Thymus (tissue), 11 donors: ENCODE measurements around the gene EVPL. TPM values are rescaled to one million over a fixed set of nuclear protein-coding genes. Genes with fewer than 3 reads are reported as not detected.
A peak's percentile ranks its signal among the peaks of the same experiment; 100 is the strongest.
"Not testable (repeated sequence)": the region's sequence is repeated elsewhere in the genome, so short reads cannot be mapped to it uniquely, and the experiment has no call there.

Experiments
- DNase-seq, 9 donors: peaks; one replicate each; pipeline ENCODE4 v3.0.0-alpha.2; 2013; ENCODE audit warnings: low spot score in 9 of 9, low read depth in 6 of 9, missing footprints in 1 of 9
- H3K27ac ChIP-seq, 2 donors: one replicate each; pipeline ENCODE4 v1.5.1; 2013; ENCODE audit warnings: control low read depth in 1 of 2, low read depth in 1 of 2, low read length in 1 of 2, mild to moderate bottlenecking in 1 of 2, moderate library complexity in 1 of 2
- H3K27me3 ChIP-seq, 2 donors: one replicate each; pipeline ENCODE4 v1.5.1; 2013; ENCODE audit warnings: low read length in 1 of 2; ENCODE audit not compliant: control insufficient read depth in 2 of 2, insufficient read depth in 1 of 2
- H3K36me3 ChIP-seq, 2 donors: one replicate each; pipeline ENCODE4 v1.5.1; 2013; ENCODE audit warnings: low read length in 1 of 2, mild to moderate bottlenecking in 1 of 2, moderate library complexity in 1 of 2; ENCODE audit not compliant: control insufficient read depth in 2 of 2, insufficient read depth in 2 of 2
- H3K4me1 ChIP-seq, 2 donors: one replicate each; pipeline ENCODE4 v1.5.1; 2013; ENCODE audit warnings: low read length in 2 of 2; ENCODE audit not compliant: control insufficient read depth in 2 of 2, insufficient read depth in 2 of 2
- H3K4me3 ChIP-seq, 2 donors: one replicate each; pipeline ENCODE4 v1.5.1; 2013; ENCODE audit warnings: low read length in 2 of 2, control low read depth in 1 of 2, mild to moderate bottlenecking in 1 of 2
- H3K9me3 ChIP-seq, 2 donors: one replicate each; pipeline ENCODE4 v1.5.1; 2013; ENCODE audit warnings: low read length in 1 of 2, mild to moderate bottlenecking in 1 of 2; ENCODE audit not compliant: control insufficient read depth in 2 of 2, insufficient read depth in 1 of 2
- WGBS: extraction: QIAGEN DNeasy Blood & Tissue Kit; methylation state at CpG from one replicate; pipeline ENCODE4 v1.1.7; 2013; 5-methylcytosine and 5-hydroxymethylcytosine counted together
- polyA plus RNA-seq: library from polyadenylated mRNA; stranded (reverse); fragments of 200-250 nt; gene quantifications from one replicate; pipeline ENCODE4 v1.2.3, GENCODE V29; 2013
- total RNA-seq: library from RNA; stranded (reverse); fragments of 120-200 nt; gene quantifications from one replicate; pipeline ENCODE4 v1.2.4, GENCODE V29; 2013
- donor health status: healthy.

The EVPL gene
- total and polyA plus RNA-seq, 2 donors = 0.33 to 3.9 TPM

GRCh38 chr17:75980188-75981018 lies 46.7 kb downstream of the EVPL start:
- Histone ChIP-seq H3K4me1 (peaks cover 9 to 18% of the 10 kb centered on the region in 2 donors), H3K27ac (peak overlapping the region; percentile 94 to 97), H3K4me3 (peak overlapping the region; percentile 63 to 97), H3K36me3 (peaks cover 0 to 5% of the 10 kb centered on the region in 2 donors), H3K27me3 (no peaks in the 10 kb centered on the region), H3K9me3 (no peaks in the 10 kb centered on the region)
- DNase-seq = no peak
- WGBS = 95% methylated on average over 18 of the region's 18 CpGs

GRCh38 chr17:75979705-75980187 lies 47.4 kb downstream of the EVPL start:
- 5% methylated on average over 19 of the region's 19 CpGs for WGBS
- no peak for DNase-seq
- peaks cover 0 to 7% of the 10 kb centered on the region in 2 donors for H3K36me3 ChIP-seq
- peak overlapping the region; percentile 63 to 97 for H3K4me3 ChIP-seq
- no peaks in the 10 kb centered on the region for H3K27me3 ChIP-seq
- peaks cover 9 to 18% of the 10 kb centered on the region in 2 donors for H3K4me1 ChIP-seq
- H3K9me3 ChIP-seq = no peaks in the 10 kb centered on the region
- peak overlapping the region; percentile 94 to 97 for H3K27ac ChIP-seq

DNA sequence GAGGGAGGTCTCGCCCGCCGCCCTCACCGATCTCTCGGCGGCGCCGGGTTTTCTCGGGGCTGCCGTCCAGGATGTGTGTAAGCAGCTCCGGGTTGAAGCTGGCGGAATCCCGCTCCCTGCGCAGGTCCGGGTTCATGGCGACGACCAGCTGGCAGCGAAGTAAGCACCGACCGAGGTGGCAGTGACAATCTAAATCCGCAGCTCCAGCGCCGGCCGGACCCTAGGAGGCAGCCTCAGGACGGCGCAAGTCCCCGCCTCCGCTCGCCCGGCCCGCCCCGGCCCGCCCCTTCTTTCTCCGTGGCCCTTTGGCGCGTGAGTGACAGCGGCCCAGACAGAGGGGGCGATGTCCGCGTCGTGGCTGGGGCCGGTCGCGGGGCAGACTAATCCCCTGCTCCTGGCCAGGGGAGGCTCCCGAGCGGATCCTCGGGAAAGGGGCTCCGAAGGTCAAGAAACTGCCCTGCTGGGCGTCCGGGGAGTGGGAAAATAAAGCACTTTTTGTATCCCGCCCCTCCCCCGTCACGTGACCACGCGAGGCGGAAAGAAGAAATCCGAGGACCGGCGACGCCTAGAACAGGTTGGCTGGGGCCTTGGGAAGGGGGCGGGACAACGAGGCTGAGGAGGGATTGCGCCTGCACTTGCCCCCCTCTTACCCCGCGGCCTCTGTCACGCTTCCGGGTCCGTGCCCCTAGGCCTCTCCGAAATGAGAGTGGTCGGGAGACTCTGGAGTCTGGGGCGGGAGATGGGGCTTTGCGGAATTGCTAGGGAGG lies 48.0 kb downstream of the EVPL start, which contains the start of the genes ACOX1 and TEN1:
Gene ACOX1 (minus strand): TSS at position 229 of the 767 bp plus-strand sequence. CDS start 93 bp downstream, at position 136.
Gene TEN1 (plus strand): TSS at position 303 of the 767 bp plus-strand sequence. CDS start 6,953 bp downstream, outside the sequence.
- H3K27me3 ChIP-seq = no peaks in the 10 kb centered on the region
- peak within 1 kb of the TSS; percentile 94 to 97 for H3K27ac ChIP-seq
- peaks cover 0 to 7% of the 10 kb centered on the region in 2 donors for H3K36me3 ChIP-seq
- WGBS = under 1% methylated on average over 72 of the region's 72 CpGs
- peak; percentile 88 to 98 (median 94) for DNase-seq
- no peaks in the 10 kb centered on the region for H3K9me3 ChIP-seq
- H3K4me1 ChIP-seq = peaks cover 9 to 18% of the 10 kb centered on the region in 2 donors
- H3K4me3 ChIP-seq = peak within 1 kb of the TSS; percentile 63 to 97

GRCh38 chr17:75976175-75976848 lies 50.8 kb downstream of the EVPL start:
- Histone ChIP-seq H3K9me3 (no peaks in the 10 kb centered on the region), H3K4me1 (peaks cover 9 to 18% of the 10 kb centered on the region in 2 donors), H3K27ac (no peak overlapping the region), H3K36me3 (peaks cover 6 to 26% of the 10 kb centered on the region in 2 donors), H3K27me3 (no peaks in the 10 kb centered on the region), H3K4me3 (no peak overlapping the region)
- DNase-seq = no peak
- whole genome bisulfite sequencing = 92% methylated on average over 9 of the region's 9 CpGs

GRCh38 chr17:75975757-75976174 lies 51.3 kb downstream of the EVPL start:
- Histone ChIP-seq H3K9me3 (no peaks in the 10 kb centered on the region), H3K27ac (no peak overlapping the region), H3K4me1 (peaks cover 9 to 18% of the 10 kb centered on the region in 2 donors), H3K36me3 (peaks cover 6 to 26% of the 10 kb centered on the region in 2 donors), H3K4me3 (no peak overlapping the region), H3K27me3 (no peaks in the 10 kb centered on the region)
- DNase-seq = no peak
- WGBS = 95% methylated on average over 5 of the region's 5 CpGs

GRCh38 chr17:75975187-75975586 lies 51.9 kb downstream of the EVPL start:
- 96% methylated on average over 6 of the region's 6 CpGs for WGBS
- H3K36me3 ChIP-seq = peaks cover 6 to 29% of the 10 kb centered on the region in 2 donors
- not testable (repeated sequence) for H3K27ac ChIP-seq, H3K4me3 ChIP-seq, DNase-seq, H3K9me3 ChIP-seq, H3K27me3 ChIP-seq
- H3K4me1 ChIP-seq = peaks cover 7 to 15% of the 10 kb centered on the region in 2 donors

GRCh38 chr17:75970626-75971025 lies 56.5 kb downstream of the EVPL start:
- 98% methylated on average over 7 of the region's 7 CpGs for WGBS
- no peaks in the 10 kb centered on the region for H3K27me3 ChIP-seq
- H3K4me1 ChIP-seq = no peaks in the 10 kb centered on the region
- DNase-seq = no peak
- peaks cover 6 to 27% of the 10 kb centered on the region in 2 donors for H3K36me3 ChIP-seq
- H3K4me3 ChIP-seq = no peak overlapping the region
- H3K9me3 ChIP-seq = no peaks in the 10 kb centered on the region
- no peak overlapping the region for H3K27ac ChIP-seq

DNA sequence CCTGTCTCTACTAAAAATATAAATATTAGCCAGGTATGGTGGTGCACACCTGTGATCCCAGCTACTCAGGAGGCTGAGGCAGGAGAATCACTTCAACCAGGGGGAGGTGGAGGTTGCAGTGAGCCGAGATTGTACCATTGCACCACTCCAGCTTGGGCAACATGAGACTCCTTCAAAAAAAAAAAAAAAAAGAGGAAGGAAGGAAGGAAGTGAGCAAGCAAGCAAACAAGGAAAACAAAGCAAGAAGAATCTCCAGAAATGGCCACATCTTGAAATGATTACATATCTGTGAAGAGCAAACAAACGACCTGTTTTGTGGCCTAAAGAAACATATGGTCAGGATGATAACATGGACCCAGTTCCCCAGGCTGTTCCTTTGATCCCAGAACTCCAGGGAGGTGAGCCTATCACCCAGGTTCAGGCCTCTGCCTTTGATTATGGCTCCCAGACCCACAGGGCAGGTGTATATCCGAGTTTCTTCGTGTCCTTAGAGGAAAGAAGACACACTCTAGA lies 57.0 kb downstream of the EVPL start:
- Histone ChIP-seq H3K4me1 (no peaks in the 10 kb centered on the region), H3K27me3 (no peaks in the 10 kb centered on the region), H3K9me3 (no peaks in the 10 kb centered on the region), H3K36me3 (peaks cover 6 to 24% of the 10 kb centered on the region in 2 donors), H3K27ac (no peak overlapping the region), H3K4me3 (no peak overlapping the region)
- no peak for DNase-seq
- WGBS = 83% methylated on average over 4 of the region's 4 CpGs
